B cell (primary cell): Measurements from ENCODE around the gene EPC1. TPM values are rescaled to one million over a fixed set of nuclear protein-coding genes. Genes with fewer than 3 reads are reported as not detected.

Source experiments
- ATAC-seq: fragments of 200-7000 bp; cut with Tn5 transposase; one replicate; pipeline ENCODE4 v1.10.0; 2021; ENCODE audit warnings: low read depth, mild to moderate bottlenecking, moderate number of reproducible peaks, moderate library complexity
- CTCF ChIA-PET: fragments of 350-600 bp; sonication (Branson Sonifier 250); formaldehyde crosslinking; loops from one replicate; lab custom pipeline; 2021; ENCODE audit warnings: antibody characterized with exemption, inconsistent platforms; lab: Charles Lee
- POLR2A ChIA-PET: fragments of 350-600 bp; sonication (Branson Sonifier 250); formaldehyde crosslinking; loops from one replicate; lab custom pipeline; 2021; ENCODE audit warnings: antibody characterized with exemption; lab: Charles Lee
- DNase-seq: peaks from one replicate; pipeline ENCODE4 v3.0.0; 2013
- H2AFZ ChIP-seq: 2 replicates; pipeline ENCODE4 v1.6.1; 2012; ENCODE audit warnings: mild to moderate bottlenecking, low read depth, low read length; ENCODE audit not compliant: insufficient read depth, poor library complexity, severe bottlenecking
- H3K27ac ChIP-seq, 2 donors: 1 replicate in 1 of 2; 2 replicates in 1 of 2; pipeline ENCODE4 v1.5.1; 2012 to 2013; ENCODE audit warnings: low read length in 2 of 2, mild to moderate bottlenecking in 2 of 2, moderate library complexity in 1 of 2
- H3K27me3 ChIP-seq, 4 experiments: fragments of 200-600 bp in 1 of 4; sonication (generic) in 1 of 4; replicated peaks in 1 of 4; 1 replicate in 2 of 4; 2 replicates in 2 of 4; pipeline versions ENCODE4 v1.6.1 to v1.7.0; 2013 to 2016; ENCODE audit warnings: low read length in 3 of 4, mild to moderate bottlenecking in 2 of 4, mixed read lengths in 1 of 4, moderate library complexity in 1 of 4; ENCODE audit not compliant: insufficient read depth in 4 of 4, control insufficient read depth in 3 of 4; ENCODE audit errors: control extremely low read depth in 1 of 4
- H3K36me3 ChIP-seq, 2 experiments: replicated peaks in 1 of 2; 1 replicate in 1 of 2; 2 replicates in 1 of 2; pipeline versions ENCODE4 v1.6.1 to v1.7.1; 2013; ENCODE audit warnings: low read length in 1 of 2; ENCODE audit not compliant: insufficient read depth in 2 of 2, control insufficient read depth in 1 of 2; ENCODE audit errors: control extremely low read depth in 1 of 2, extremely low read depth in 1 of 2
- H3K4me1 ChIP-seq, 2 donors: fragments of 200-600 bp in 1 of 2; sonication (generic) in 1 of 2; 1 replicate in 1 of 2; 2 replicates in 1 of 2; pipeline versions ENCODE4 v1.5.1 to v1.6.1; 2013 to 2017; ENCODE audit warnings: low read length in 2 of 2; ENCODE audit not compliant: control insufficient read depth in 2 of 2, insufficient read depth in 2 of 2
- H3K4me2 ChIP-seq: replicated peaks from 2 replicates; pipeline ENCODE3; 2012; ENCODE audit warnings: mild to moderate bottlenecking, low read depth, low read length; ENCODE audit not compliant: poor library complexity, severe bottlenecking
- H3K4me3 ChIP-seq, 5 experiments: fragments of 200-600 bp in 1 of 5; sonication (generic) in 1 of 5; 1 replicate in 3 of 5; 2 replicates in 2 of 5; pipeline versions ENCODE4 v1.5.1 to v1.7.0; 2011 to 2016; ENCODE audit warnings: low read length in 4 of 5, mild to moderate bottlenecking in 4 of 5, low read depth in 2 of 5, control low read depth in 1 of 5, moderate library complexity in 1 of 5; ENCODE audit not compliant: insufficient read depth in 1 of 5; ENCODE audit errors: control extremely low read depth in 1 of 5, extremely low read depth in 1 of 5
- H3K79me2 ChIP-seq: fragments of 200-600 bp; sonication (generic); one replicate; pipeline ENCODE4 v1.6.0; 2016; ENCODE audit warnings: low read length; ENCODE audit not compliant: control insufficient read depth, insufficient read depth
- H3K9ac ChIP-seq: fragments of 200-600 bp; sonication (generic); 2 replicates; pipeline ENCODE4 v1.6.1; 2017; ENCODE audit warnings: mild to moderate bottlenecking, low read length, moderate library complexity
- H3K9me3 ChIP-seq, 3 donors: one replicate each; pipeline versions ENCODE4 v1.6.1 to v1.7.1; 2013; ENCODE audit warnings: low read length in 2 of 3; ENCODE audit not compliant: control insufficient read depth in 2 of 3, insufficient read depth in 1 of 3; ENCODE audit errors: control extremely low read depth in 1 of 3
- H4K20me1 ChIP-seq: 2 replicates; pipeline ENCODE4 v1.6.0; 2012; ENCODE audit warnings: mild to moderate bottlenecking, low read length; ENCODE audit not compliant: insufficient read depth, control insufficient read depth, poor library complexity, severe bottlenecking
- H3K27ac Mint-ChIP-seq: one replicate; pipeline ENCODE4 v1.8.0; 2021; ENCODE audit warnings: mixed read lengths
- H3K27me3 Mint-ChIP-seq: one replicate; pipeline ENCODE4 v1.8.0; 2021; ENCODE audit warnings: mixed read lengths
- H3K4me1 Mint-ChIP-seq: one replicate; pipeline ENCODE4 v1.8.0; 2021; ENCODE audit warnings: mixed read lengths
- H3K4me3 Mint-ChIP-seq: one replicate; pipeline ENCODE4 v1.8.0; 2021; ENCODE audit warnings: mixed read lengths
- H3K9me3 Mint-ChIP-seq: one replicate; pipeline ENCODE4 v1.8.0; 2022; ENCODE audit warnings: mixed read lengths; ENCODE audit not compliant: insufficient read depth
- CTCF ChIP-seq: fragments of 200-600 bp; IDR thresholded peaks from one replicate; pipeline ENCODE4 v1.8.0; 2022; ENCODE audit warnings: antibody characterized with exemption, mild to moderate bottlenecking
- EZH2 ChIP-seq: IDR thresholded peaks from 2 replicates; pipeline ENCODE4 v1.6.1; 2012; ENCODE audit warnings: borderline replicate concordance, low read depth, mild to moderate bottlenecking, moderate library complexity, low read length; ENCODE audit not compliant: insufficient read depth, poor library complexity, severe bottlenecking
- WGBS: methylation state at CpG from one replicate; pipeline ENCODE4 v1.1.5; 2013; ENCODE audit warnings: missing lambda C conversion rate; ENCODE audit not compliant: insufficient coverage; 5-methylcytosine and 5-hydroxymethylcytosine counted together
- intact Hi-C: fragments of 100-400 bp; cut with micrococcal nuclease; formaldehyde crosslinking; loops from one replicate; pipeline ENCODE4 v1.10.0; 2022
- polyA plus RNA-seq: library from polyadenylated mRNA; depleted of rRNA; stranded (reverse); fragments of >200 nt; gene quantifications from 2 replicates; pipeline ENCODE4 v1.2.3, GENCODE V29; 2012
- total RNA-seq, 2 donors: library from RNA; stranded (reverse); fragments of 120-200 nt in 1 of 2; gene quantifications; 1 replicate in 1 of 2; 2 replicates in 1 of 2; pipeline versions ENCODE4 v1.2.3 to v1.2.4, GENCODE V29; 2013 to 2022

The EPC1 gene
- total and polyA plus RNA-seq, 2 donors (not counting 1 experiment from before 2014, with no cell fraction given) = 120 to 220 TPM

GRCh38 chr10:32329061-32329460 is 17.9 kb downstream of the EPC1 start:
- H3K9me3 ChIP-seq = peaks cover 0 to 3% (median 0%) of the 10 kb centered on the region in 3 donors

More at GRCh38 chr10:32329061-32329460, 17.9 kb downstream of the EPC1 start:
- Histone ChIP-seq H3K27me3 (no peaks in the 10 kb centered on the region), H3K36me3 (peaks cover 0 to 13% of the 10 kb centered on the region in 2 experiments), H3K27ac (peak overlapping the region in 1 of 2 donors; percentile 49), H2AFZ (no peak overlapping the region), H3K4me3 (no peak overlapping the region), H3K79me2 (peaks cover 100% of the 10 kb centered on the region), H3K9ac (no peak overlapping the region), H3K4me1 (peaks cover 64 to 84% of the 10 kb centered on the region in 2 donors), H4K20me1 (peaks cover 84% of the 10 kb centered on the region), H3K4me2 (no peak overlapping the region)
- Mint-ChIP-seq H3K9me3 (no peaks in the 10 kb centered on the region), H3K27ac (peak overlapping the region; percentile 18), H3K27me3 (no peaks in the 10 kb centered on the region), H3K4me1 (peaks cover 88% of the 10 kb centered on the region), H3K4me3 (peak overlapping the region; percentile 15)
- WGBS = 100% methylated on average over 1 of the region's 1 CpG
- DNase-seq (no peak), ATAC-seq (no peak)
- intact Hi-C loops = no loop called here
- CTCF ChIA-PET = interaction anchor here (0.8 to 1.9 kb wide), 4 partner anchors 17 to 72 kb away, joined by 3 to 13 read pairs (median 4); no protein-coding TSS in a partner anchor
- TF ChIP-seq CTCF (no peak), EZH2 (no peak)
- POLR2A ChIA-PET = no interaction called here
